BE2C (cell line): Measurements from ENCODE around the gene PSMD3.
A peak's percentile ranks its signal among the peaks of the same experiment; 100 is the strongest.

Source experiments
- DNase-seq: peaks from one replicate; pipeline ENCODE4 v3.0.0-alpha.2; 2020
- H3K27me3 ChIP-seq: fragments of 250-450 bp; sonication (Bioruptor Pico); 2 replicates; pipeline ENCODE4 v1.5.1; 2020; ENCODE audit warnings: mild to moderate bottlenecking
- H3K36me3 ChIP-seq: fragments of 250-450 bp; sonication (Bioruptor Pico); 2 replicates; pipeline ENCODE4 v1.5.1; 2020; ENCODE audit warnings: mild to moderate bottlenecking
- H3K4me1 ChIP-seq: fragments of 250-450 bp; sonication (Bioruptor Pico); 2 replicates; pipeline ENCODE4 v1.5.1; 2020
- H3K4me3 ChIP-seq: 2 replicates; pipeline ENCODE4 v1.5.1; 2011; ENCODE audit warnings: low read depth, low read length
- H3K9me3 ChIP-seq: fragments of 250-450 bp; sonication (Bioruptor Pico); 2 replicates; pipeline ENCODE4 v1.5.1; 2020
- CTCF ChIP-seq: IDR thresholded peaks from 2 replicates; pipeline ENCODE4 v1.5.1; 2012; ENCODE audit warnings: mild to moderate bottlenecking, low read depth, low read length

Gene PSMD3

GRCh38 chr17:39953471-39953888 lies 27.1 kb upstream of the PSMD3 start:
- Histone ChIP-seq H3K27me3 (no peaks in the 10 kb centered on the region), H3K4me1 (peaks cover 5% of the 10 kb centered on the region; the same call in 1 of the 2 replicates), H3K9me3 (no peaks in the 10 kb centered on the region), H3K36me3 (no peaks in the 10 kb centered on the region), H3K4me3 (peak overlapping the region; percentile 42)
- no peak for DNase-seq
- no peak for TF ChIP-seq CTCF

DNA sequence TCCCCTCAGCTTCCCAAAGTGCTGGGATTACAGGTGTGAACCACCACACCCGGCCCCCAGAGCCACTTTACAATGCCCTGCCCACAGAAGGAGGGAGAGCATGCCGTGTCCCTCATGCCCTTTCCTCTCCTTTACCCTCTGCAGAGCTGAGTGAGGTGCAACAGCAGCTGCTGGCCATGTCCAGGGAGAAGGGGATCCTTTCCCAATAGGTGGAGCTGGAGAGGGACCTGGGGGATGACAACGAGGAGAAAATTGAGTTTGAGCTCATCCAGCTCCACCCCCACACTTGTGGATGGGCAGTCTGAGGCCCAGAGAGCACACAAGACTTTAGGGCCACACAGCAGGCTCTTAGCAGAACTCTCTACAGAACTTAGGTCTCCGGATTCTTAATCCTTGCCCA lies 25.7 kb upstream of the PSMD3 start:
- H3K9me3 ChIP-seq = no peaks in the 10 kb centered on the region
- no peaks in the 10 kb centered on the region for H3K36me3 ChIP-seq
- no peak for TF ChIP-seq CTCF
- H3K27me3 ChIP-seq = no peaks in the 10 kb centered on the region
- no peak overlapping the region for H3K4me3 ChIP-seq
- no peak for DNase-seq
- peaks cover 5% of the 10 kb centered on the region; the same call in 1 of the 2 replicates for H3K4me1 ChIP-seq

- no peak for DNase-seq
- no peak for TF ChIP-seq CTCF
These were observed 24.8 kb upstream of the PSMD3 start for GRCh38 chr17:39955726-39956225.

GRCh38 chr17:39960524-39961041 lies 20.0 kb upstream of the PSMD3 start:
- H3K36me3 ChIP-seq = no peaks in the 10 kb centered on the region
- DNase-seq = no peak
- H3K4me3 ChIP-seq = no peak overlapping the region
- H3K27me3 ChIP-seq = peaks cover 12% of the 10 kb centered on the region
- no peak for TF ChIP-seq CTCF
- H3K4me1 ChIP-seq = no peaks in the 10 kb centered on the region
- H3K9me3 ChIP-seq = no peaks in the 10 kb centered on the region

More at GRCh38 chr17:39955726-39956225, 24.8 kb upstream of the PSMD3 start:
- Histone ChIP-seq H3K4me3 (no peak overlapping the region), H3K9me3 (no peaks in the 10 kb centered on the region), H3K36me3 (no peaks in the 10 kb centered on the region), H3K27me3 (no peaks in the 10 kb centered on the region), H3K4me1 (peaks cover 5% of the 10 kb centered on the region; the same call in 1 of the 2 replicates)

GRCh38 chr17:39962642-39963220 lies 17.9 kb upstream of the PSMD3 start, which contains the start of gene GSDMA:
Gene GSDMA (plus strand): TSS chr17:39963004. CDS start chr17:39965688, 2,684 bp downstream.
- no peak for DNase-seq
- Histone ChIP-seq H3K9me3 (no peaks in the 10 kb centered on the region), H3K27me3 (peaks cover 29% of the 10 kb centered on the region), H3K4me3 (no peak within 1 kb of the TSS), H3K36me3 (no peaks in the 10 kb centered on the region), H3K4me1 (no peaks in the 10 kb centered on the region)
- no peak for TF ChIP-seq CTCF

DNA sequence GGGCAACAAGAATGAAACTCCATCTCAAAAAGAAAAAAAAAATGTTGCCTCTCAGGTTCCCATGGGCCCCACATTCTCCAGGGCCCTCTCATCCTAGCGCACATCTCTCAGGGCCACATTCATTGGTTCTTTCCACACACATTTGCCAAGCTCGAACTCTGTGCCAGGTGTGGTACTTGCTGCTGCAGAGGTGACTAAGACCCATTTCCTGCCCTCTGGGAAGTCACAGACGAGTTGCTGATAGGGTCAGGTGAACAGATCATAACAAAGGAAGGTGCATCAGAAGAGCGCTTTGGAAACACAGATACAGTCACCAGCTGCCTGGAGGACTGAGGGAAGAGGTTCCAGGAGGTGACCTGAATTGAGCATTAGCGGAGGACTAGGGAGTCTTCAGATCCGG lies 16.8 kb upstream of the PSMD3 start:
- no peaks in the 10 kb centered on the region for H3K9me3 ChIP-seq
- no peaks in the 10 kb centered on the region for H3K36me3 ChIP-seq
- H3K4me3 ChIP-seq = no peak overlapping the region
- TF ChIP-seq CTCF = no peak
- H3K4me1 ChIP-seq = no peaks in the 10 kb centered on the region
- peaks cover 38% of the 10 kb centered on the region for H3K27me3 ChIP-seq
- DNase-seq = no peak
